HepG2 (cell line): ENCODE measurements around the gene METTL22. TPM values are rescaled to one million over a fixed set of nuclear protein-coding genes. Genes with fewer than 3 reads are reported as not detected.

ENCODE experiments used
- ATF4 ChIP-seq, 2 experiments: fragments of 450-650 bp in 1 of 2; sonication (generic) in 1 of 2; formaldehyde crosslinking; IDR thresholded peaks; 2 replicates each; pipeline versions ENCODE4 v1.5.0 to v1.8.0; 2020 to 2022; ENCODE audit warnings: mild to moderate bottlenecking in 1 of 2, missing genetic modification reagents in 1 of 2
- ELF3 ChIP-seq: IDR thresholded peaks from 2 replicates; pipeline ENCODE4 v1.6.1; 2016; ENCODE audit warnings: missing genetic modification reagents, missing compliant biosample characterization
- KLF12 ChIP-seq: sonication (generic); formaldehyde crosslinking; IDR thresholded peaks from 2 replicates; pipeline ENCODE4 v1.4.0; 2020; ENCODE audit warnings: missing genetic modification reagents, borderline replicate concordance
- PAF1 ChIP-seq: IDR thresholded peaks from 2 replicates; pipeline ENCODE4 v1.6.1; 2016; ENCODE audit warnings: missing genetic modification reagents, missing compliant biosample characterization
- RFXAP ChIP-seq: sonication (generic); formaldehyde crosslinking; IDR thresholded peaks from 2 replicates; pipeline ENCODE4 v1.4.0; 2020; ENCODE audit warnings: missing genetic modification reagents, borderline replicate concordance
- ZEB1 ChIP-seq: IDR thresholded peaks from 2 replicates; pipeline ENCODE4 v1.6.1; 2012; ENCODE audit warnings: mild to moderate bottlenecking, low read depth, inconsistent platforms; ENCODE audit not compliant: insufficient replicate concordance
- ZNF747 ChIP-seq: sonication (generic); formaldehyde crosslinking; IDR thresholded peaks from 2 replicates; pipeline ENCODE4 v1.8.1; 2023; ENCODE audit warnings: missing genetic modification reagents, mild to moderate bottlenecking, borderline replicate concordance
- polyA plus RNA-seq, 8 experiments: library from polyadenylated mRNA; depleted of rRNA in 3 of 8; stranded (reverse) in 7 of 8; unstranded in 1 of 8; fragments of >200 nt; fragmentation: Illumina TruSeq in 4 of 8; extraction: Trizol in 4 of 8; gene quantifications; 2 replicates each; pipeline versions ENCODE4 v1.2.1 to v1.2.3, GENCODE V29; 2011 to 2016; ENCODE audit warnings: low read depth in 4 of 8, missing spikeins in 1 of 8, mixed read lengths in 1 of 8; ENCODE audit not compliant: insufficient read depth in 1 of 8
- total RNA-seq, 5 experiments: library from RNA; depleted of rRNA; stranded (reverse); fragments of >200 nt; fragmentation: Illumina TruSeq; extraction: Trizol; gene quantifications; 2 replicates each; pipeline ENCODE4 v1.2.3, GENCODE V29; 2016; ENCODE audit warnings: low read depth in 1 of 5
- TF ChIP-seq, protein P1 (sequence below): sonication (generic); formaldehyde crosslinking; IDR thresholded peaks from 2 replicates; pipeline ENCODE4 v1.4.0; 2020; ENCODE audit warnings: mild to moderate bottlenecking, missing genetic modification reagents
- TF ChIP-seq, protein P2 (sequence below): sonication (generic); formaldehyde crosslinking; IDR thresholded peaks from 2 replicates; pipeline ENCODE4 v1.5.1; 2020; ENCODE audit warnings: mild to moderate bottlenecking, missing genetic modification reagents
- TF ChIP-seq, protein P3 (sequence below): sonication (generic); formaldehyde crosslinking; IDR thresholded peaks from 2 replicates; pipeline ENCODE4 v1.4.0; 2020; ENCODE audit warnings: mild to moderate bottlenecking, missing genetic modification reagents
- TF ChIP-seq, protein P4 (sequence below): sonication (generic); formaldehyde crosslinking; conservative IDR thresholded peaks from 2 replicates; pipeline ENCODE4 v1.8.0; 2022; ENCODE audit warnings: mild to moderate bottlenecking, moderate library complexity, missing genetic modification reagents
- TF ChIP-seq, protein P5 (sequence below): sonication (generic); formaldehyde crosslinking; IDR thresholded peaks from 2 replicates; pipeline ENCODE4 v1.4.0; 2020; ENCODE audit warnings: missing genetic modification reagents
- TF ChIP-seq, protein P6 (sequence below): sonication (generic); formaldehyde crosslinking; IDR thresholded peaks from 2 replicates; pipeline ENCODE4 v1.5.1; 2020; ENCODE audit warnings: mild to moderate bottlenecking, missing genetic modification reagents, borderline replicate concordance

The METTL22 gene
- total and polyA plus RNA-seq, 2 of the 13 experiments (the other 11 are each of a cell fraction or from before 2014, with no cell fraction given) = 36.2 to 94.8 TPM

GRCh38 chr16:8621572-8622314 is at the start of gene METTL22 (continued):
- TF ChIP-seq, protein P1, sequence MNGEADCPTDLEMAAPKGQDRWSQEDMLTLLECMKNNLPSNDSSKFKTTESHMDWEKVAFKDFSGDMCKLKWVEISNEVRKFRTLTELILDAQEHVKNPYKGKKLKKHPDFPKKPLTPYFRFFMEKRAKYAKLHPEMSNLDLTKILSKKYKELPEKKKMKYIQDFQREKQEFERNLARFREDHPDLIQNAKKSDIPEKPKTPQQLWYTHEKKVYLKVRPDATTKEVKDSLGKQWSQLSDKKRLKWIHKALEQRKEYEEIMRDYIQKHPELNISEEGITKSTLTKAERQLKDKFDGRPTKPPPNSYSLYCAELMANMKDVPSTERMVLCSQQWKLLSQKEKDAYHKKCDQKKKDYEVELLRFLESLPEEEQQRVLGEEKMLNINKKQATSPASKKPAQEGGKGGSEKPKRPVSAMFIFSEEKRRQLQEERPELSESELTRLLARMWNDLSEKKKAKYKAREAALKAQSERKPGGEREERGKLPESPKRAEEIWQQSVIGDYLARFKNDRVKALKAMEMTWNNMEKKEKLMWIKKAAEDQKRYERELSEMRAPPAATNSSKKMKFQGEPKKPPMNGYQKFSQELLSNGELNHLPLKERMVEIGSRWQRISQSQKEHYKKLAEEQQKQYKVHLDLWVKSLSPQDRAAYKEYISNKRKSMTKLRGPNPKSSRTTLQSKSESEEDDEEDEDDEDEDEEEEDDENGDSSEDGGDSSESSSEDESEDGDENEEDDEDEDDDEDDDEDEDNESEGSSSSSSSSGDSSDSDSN (CRISPR knock-in tag) = no peak; the same call in 1 of the 2 replicates
- TF ChIP-seq KLF12 (CRISPR knock-in tag) = 0 out of 2 replicates have a peak, but pooled peaks have one; percentile 30
- TF ChIP-seq, protein P2, sequence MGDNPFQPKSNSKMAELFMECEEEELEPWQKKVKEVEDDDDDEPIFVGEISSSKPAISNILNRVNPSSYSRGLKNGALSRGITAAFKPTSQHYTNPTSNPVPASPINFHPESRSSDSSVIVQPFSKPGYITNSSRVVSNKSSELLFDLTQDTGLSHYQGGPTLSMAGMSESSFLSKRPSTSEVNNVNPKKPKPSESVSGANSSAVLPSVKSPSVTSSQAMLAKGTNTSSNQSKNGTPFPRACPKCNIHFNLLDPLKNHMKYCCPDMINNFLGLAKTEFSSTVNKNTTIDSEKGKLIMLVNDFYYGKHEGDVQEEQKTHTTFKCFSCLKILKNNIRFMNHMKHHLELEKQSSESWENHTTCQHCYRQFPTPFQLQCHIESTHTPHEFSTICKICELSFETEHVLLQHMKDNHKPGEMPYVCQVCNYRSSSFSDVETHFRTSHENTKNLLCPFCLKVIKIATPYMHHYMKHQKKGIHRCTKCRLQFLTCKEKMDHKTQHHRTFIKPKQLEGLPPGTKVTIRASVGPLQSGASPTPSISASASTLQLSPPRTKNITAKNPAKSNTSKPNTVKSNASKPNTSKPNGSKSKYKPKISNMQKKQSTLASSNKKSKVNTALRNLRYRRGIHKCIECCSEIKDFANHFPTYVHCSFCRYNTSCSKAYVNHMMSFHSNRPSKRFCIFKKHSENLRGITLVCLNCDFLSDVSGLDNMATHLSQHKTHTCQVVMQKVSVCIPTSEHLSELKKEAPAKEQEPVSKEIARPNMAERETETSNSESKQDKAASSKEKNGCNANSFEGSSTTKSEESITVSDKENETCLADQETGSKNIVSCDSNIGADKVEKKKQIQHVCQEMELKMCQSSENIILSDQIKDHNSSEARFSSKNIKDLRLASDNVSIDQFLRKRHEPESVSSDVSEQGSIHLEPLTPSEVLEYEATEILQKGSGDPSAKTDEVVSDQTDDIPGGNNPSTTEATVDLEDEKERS (CRISPR knock-in tag) = 0 out of 2 replicates have a peak, but pooled peaks have one; percentile 42
- TF ChIP-seq, protein P3, sequence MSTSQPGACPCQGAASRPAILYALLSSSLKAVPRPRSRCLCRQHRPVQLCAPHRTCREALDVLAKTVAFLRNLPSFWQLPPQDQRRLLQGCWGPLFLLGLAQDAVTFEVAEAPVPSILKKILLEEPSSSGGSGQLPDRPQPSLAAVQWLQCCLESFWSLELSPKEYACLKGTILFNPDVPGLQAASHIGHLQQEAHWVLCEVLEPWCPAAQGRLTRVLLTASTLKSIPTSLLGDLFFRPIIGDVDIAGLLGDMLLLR (CRISPR knock-in tag) = peak; percentile 58; the same call in 1 of the 2 replicates
- no peak for TF ChIP-seq PAF1
- TF ChIP-seq, protein P4, sequence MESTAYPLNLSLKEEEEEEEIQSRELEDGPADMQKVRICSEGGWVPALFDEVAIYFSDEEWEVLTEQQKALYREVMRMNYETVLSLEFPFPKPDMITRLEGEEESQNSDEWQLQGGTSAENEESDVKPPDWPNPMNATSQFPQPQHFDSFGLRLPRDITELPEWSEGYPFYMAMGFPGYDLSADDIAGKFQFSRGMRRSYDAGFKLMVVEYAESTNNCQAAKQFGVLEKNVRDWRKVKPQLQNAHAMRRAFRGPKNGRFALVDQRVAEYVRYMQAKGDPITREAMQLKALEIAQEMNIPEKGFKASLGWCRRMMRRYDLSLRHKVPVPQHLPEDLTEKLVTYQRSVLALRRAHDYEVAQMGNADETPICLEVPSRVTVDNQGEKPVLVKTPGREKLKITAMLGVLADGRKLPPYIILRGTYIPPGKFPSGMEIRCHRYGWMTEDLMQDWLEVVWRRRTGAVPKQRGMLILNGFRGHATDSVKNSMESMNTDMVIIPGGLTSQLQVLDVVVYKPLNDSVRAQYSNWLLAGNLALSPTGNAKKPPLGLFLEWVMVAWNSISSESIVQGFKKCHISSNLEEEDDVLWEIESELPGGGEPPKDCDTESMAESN (CRISPR knock-in tag) = peak; percentile 74
- TF ChIP-seq, protein P5, sequence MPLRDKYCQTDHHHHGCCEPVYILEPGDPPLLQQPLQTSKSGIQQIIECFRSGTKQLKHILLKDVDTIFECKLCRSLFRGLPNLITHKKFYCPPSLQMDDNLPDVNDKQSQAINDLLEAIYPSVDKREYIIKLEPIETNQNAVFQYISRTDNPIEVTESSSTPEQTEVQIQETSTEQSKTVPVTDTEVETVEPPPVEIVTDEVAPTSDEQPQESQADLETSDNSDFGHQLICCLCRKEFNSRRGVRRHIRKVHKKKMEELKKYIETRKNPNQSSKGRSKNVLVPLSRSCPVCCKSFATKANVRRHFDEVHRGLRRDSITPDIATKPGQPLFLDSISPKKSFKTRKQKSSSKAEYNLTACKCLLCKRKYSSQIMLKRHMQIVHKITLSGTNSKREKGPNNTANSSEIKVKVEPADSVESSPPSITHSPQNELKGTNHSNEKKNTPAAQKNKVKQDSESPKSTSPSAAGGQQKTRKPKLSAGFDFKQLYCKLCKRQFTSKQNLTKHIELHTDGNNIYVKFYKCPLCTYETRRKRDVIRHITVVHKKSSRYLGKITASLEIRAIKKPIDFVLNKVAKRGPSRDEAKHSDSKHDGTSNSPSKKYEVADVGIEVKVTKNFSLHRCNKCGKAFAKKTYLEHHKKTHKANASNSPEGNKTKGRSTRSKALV (CRISPR knock-in tag) = no peak
- TF ChIP-seq ZEB1 = peak; percentile 8
- TF ChIP-seq, protein P6, sequence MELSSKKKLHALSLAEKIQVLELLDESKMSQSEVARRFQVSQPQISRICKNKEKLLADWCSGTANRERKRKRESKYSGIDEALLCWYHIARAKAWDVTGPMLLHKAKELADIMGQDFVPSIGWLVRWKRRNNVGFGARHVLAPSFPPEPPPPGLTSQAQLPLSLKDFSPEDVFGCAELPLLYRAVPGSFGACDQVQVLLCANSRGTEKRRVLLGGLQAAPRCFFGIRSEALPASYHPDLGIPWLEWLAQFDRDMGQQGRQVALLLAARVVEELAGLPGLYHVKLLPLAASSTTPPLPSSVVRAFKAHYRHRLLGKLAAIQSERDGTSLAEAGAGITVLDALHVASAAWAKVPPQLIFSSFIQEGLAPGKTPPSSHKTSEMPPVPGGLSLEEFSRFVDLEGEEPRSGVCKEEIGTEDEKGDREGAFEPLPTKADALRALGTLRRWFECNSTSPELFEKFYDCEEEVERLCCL (CRISPR knock-in tag) = no peak
- TF ChIP-seq ELF3 (CRISPR knock-in tag) = peak; percentile 79
- TF ChIP-seq ZNF747 = no peak; the same call in 1 of the 2 replicates
- TF ChIP-seq RFXAP (CRISPR knock-in tag) = peak; percentile 87; the same call in 1 of the 2 replicates
- TF ChIP-seq ATF4 (CRISPR knock-in tag; IDR thresholded peaks at IDR 0.05) = no peak
